HG02588 (cell line): ENCODE results near the gene PNMT.
"Not testable (repeated sequence)": the region's sequence is repeated elsewhere in the genome, so short reads cannot be mapped to it uniquely, and the experiment has no call there.

ENCODE experiments used
- ATAC-seq: cut with Tn5 transposase; IDR thresholded peaks from one replicate; pipeline ENCODE4 v1.9.1; 2021; ENCODE audit warnings: mild to moderate bottlenecking, moderate library complexity; ENCODE audit not compliant: unreplicated experiment

Gene PNMT

GRCh38 chr17:39684369-39685192, 16.3 kb downstream of the PNMT start:
- ATAC-seq, result no peak

- ATAC-seq, result no peak
Observed at GRCh38 chr17:39687101-39687545, 18.9 kb downstream of the PNMT start.

GRCh38 chr17:39687546-39688474, 19.6 kb downstream of the PNMT start, which contains the start of gene PGAP3:
Gene PGAP3 (minus strand): TSS chr17:39688057. CDS start chr17:39688014, 43 bp downstream.
- peak; percentile 79 for ATAC-seq

- ATAC-seq, result no peak
Observed at GRCh38 chr17:39688475-39688835, 20.2 kb downstream of the PNMT start.

- ATAC-seq, result no peak
Observed at GRCh38 chr17:39688945-39689344, 20.7 kb downstream of the PNMT start.

- no peak for ATAC-seq
Observed at GRCh38 chr17:39694593-39694992, 26.3 kb downstream of the PNMT start.

GRCh38 chr17:39695089-39695474, 26.8 kb downstream of the PNMT start:
- no peak for ATAC-seq

GRCh38 chr17:39696731-39697130, 28.5 kb downstream of the PNMT start:
- no peak for ATAC-seq

- ATAC-seq, result no peak
Observed at GRCh38 chr17:39697961-39698360, 29.7 kb downstream of the PNMT start.

GRCh38 chr17:39699157-39699817, 31.0 kb downstream of the PNMT start:
- not testable (repeated sequence) for ATAC-seq

GRCh38 chr17:39699818-39700147, 31.5 kb downstream of the PNMT start, which contains the start of gene ERBB2:
Gene ERBB2 (plus strand): TSS chr17:39700064. CDS start chr17:39700239, 175 bp downstream.
- ATAC-seq, result no peak

GRCh38 chr17:39700148-39700987, 32.1 kb downstream of the PNMT start:
- no peak for ATAC-seq

GRCh38 chr17:39701012-39701783, 32.9 kb downstream of the PNMT start:
- no peak for ATAC-seq

GRCh38 chr17:39701784-39702422, 33.6 kb downstream of the PNMT start:
- ATAC-seq, result no peak

- no peak for ATAC-seq
Observed at GRCh38 chr17:39702901-39703893, 34.9 kb downstream of the PNMT start.

GRCh38 chr17:39703913-39704312, 35.7 kb downstream of the PNMT start:
- no peak for ATAC-seq

GRCh38 chr17:39704821-39705551, 36.7 kb downstream of the PNMT start:
- no peak for ATAC-seq
